GM12891 (cell line): ENCODE results near the gene ODF2.

Experiments used
- POLR2A ChIP-seq: IDR thresholded peaks from 2 replicates; pipeline ENCODE4 v1.6.1; 2011; ENCODE audit warnings: low read depth, low read length, control low read depth
- POLR2AphosphoS5 ChIP-seq: IDR thresholded peaks from 2 replicates; pipeline ENCODE4 v1.6.1; 2011; ENCODE audit warnings: low read depth, low read length, control low read depth
- TAF1 ChIP-seq: IDR thresholded peaks from 2 replicates; pipeline ENCODE4 v1.6.1; 2011; ENCODE audit warnings: low read depth, low read length, control low read depth

DNA sequence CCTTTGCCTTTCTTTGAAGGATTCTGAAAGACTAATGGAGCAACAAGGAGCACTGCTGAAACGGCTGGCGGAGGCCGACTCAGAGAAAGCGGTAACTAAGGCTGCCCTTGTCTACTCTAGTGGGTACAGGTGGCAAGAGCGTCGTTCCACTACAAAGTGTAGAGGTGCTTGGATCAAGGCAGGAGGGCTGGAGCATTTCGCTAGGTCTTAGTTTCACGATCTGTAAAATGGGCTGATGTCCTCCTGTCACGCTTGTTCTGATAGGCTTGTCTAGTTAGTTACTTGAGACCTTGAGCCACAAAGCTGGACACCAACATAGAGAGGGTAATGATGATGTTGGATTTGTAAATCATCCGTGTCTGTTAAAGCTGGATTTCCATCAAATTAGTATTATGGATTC, 25.8 kb downstream of the ODF2 start:
- no peak for TF ChIP-seq POLR2A
- no peak for TF ChIP-seq POLR2AphosphoS5
- no peak for TF ChIP-seq TAF1
